NCI-H1417 treated with DMSO at 0.1 percent for 48 hours (cell line): ENCODE measurements around the gene FGFBP3.
"Not testable (repeated sequence)": the region's sequence is repeated elsewhere in the genome, so short reads cannot be mapped to it uniquely, and the experiment has no call there.

ENCODE experiments used
- DNase-seq: peaks from one replicate; lab custom pipeline; 2025; lab: John Stamatoyannopoulos, UW

FGFBP3 gene

DNA sequence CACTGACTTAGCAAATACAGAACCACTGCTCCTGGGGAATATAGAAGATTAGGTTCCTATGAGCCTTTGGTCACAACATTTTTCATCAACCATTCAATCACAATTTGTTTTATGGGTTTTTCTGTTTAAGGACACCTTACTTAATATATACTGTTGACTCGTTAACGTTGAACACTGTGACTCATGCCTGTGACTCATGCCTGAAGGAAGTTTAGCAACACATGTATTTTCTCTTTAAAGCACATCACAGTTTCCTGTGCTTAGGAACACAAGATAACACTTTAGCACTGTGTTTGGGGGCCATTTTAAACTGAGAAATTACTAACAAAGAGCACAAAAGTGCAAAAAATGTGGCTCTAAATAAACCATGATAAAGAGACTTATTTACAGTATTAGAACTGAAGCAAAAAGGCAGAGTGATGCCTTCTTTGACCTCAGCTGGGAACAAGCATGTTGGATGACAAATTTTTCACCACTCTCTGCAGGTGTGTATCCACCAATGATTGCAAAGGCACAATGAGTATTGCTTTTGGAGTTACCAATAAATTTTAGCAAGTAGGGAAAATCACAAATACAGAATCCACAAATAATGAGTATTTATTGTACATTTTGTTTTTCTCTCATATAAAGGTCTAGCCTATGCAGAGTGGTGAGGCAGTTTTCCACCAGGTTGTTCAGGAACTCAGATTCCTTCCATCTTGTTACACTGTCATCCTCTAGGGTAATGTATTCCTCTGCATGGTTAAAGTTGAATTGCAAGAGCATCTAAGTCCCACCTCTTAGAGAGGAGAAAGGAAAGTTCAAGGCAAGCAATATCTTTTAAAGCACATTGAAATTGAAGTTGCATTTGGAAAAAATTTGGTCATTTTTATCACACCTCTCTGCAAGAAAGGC is 7.3 kb downstream of the FGFBP3 start:
- DNase-seq, result no peak

DNA sequence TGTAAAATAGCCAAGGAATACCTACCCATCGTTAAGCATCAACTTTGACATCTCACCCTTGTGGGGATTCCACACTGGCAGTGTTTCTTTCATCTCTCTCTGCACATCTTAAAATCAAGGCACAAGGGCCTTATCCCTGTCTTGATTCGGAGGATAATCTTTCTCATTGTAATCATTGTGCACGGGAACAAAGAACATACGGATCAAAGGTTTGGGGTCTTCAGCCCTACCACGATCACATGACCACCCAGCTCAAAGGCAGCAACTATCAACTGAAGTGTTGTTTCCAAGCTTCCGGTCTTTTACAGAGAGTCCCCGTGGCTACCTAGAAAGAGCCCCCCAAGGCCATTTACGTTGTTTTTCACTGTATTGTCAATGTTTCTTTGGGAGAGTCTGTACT is 11.9 kb downstream of the FGFBP3 start:
- no peak for DNase-seq

DNA sequence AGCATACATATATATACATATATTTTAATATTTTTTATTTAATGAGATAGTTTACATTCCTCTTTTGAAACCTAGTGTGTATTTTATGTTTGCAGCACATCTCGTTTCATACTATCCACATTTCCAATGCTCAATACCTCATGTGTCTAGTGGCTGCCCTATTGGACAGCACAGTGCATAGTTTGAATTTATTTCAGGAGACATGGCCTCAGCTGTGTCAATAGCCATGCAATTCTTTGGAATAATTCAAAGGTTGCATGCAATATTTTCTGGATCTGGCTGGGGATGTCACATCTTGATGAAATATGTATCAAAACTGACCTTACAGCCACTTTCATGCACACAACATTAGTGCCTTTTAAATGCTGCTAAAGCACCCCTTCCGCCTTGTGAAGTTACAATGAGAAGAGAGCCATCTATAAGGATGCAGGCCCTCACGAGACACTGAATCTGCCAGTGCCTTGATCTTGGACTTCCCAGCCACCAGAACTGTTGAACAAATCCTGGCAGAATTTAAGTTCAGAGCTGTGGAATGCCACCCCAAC is 13.0 kb downstream of the FGFBP3 start:
- DNase-seq, result no peak

DNA sequence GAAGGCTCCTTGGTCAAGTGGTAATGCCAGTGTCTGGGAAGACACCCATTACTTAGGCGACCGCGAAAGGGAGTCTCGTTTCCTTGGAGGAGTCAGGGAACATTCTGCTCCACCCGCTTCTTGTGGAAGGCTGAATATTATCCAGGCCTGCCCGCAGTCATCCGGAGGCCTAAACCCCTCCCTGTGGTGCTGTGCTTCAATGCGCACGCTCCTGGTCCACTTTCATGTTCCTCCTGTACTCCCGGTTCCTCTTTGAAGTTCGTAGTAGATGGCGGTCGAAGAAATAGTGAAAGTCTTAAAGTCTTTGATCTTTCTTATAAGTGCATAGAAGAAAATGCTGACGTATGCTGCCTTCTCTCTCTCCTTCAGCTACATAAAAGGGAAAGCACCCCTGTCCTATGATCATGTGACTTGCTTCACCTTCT is 15.0 kb downstream of the FGFBP3 start:
- DNase-seq, result not testable (repeated sequence)

DNA sequence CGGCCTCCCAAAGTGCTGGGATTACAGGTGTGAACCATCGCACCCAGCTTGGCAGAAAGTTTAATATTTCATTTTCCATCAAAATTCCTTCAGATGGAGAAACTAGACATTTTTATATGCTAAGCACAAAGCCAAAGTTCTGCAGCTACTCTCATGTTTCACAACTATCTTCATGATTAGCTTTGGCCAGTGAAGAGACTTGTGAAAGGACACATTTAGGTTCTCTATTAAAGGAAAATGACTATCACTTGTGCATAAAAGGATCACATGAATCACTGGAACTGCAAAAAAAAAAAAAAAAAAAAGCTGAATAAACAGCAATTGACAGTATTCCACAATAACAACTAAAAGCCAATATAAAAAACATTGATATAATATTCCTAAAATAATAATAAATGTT is 16.2 kb downstream of the FGFBP3 start:
- no peak for DNase-seq

DNA sequence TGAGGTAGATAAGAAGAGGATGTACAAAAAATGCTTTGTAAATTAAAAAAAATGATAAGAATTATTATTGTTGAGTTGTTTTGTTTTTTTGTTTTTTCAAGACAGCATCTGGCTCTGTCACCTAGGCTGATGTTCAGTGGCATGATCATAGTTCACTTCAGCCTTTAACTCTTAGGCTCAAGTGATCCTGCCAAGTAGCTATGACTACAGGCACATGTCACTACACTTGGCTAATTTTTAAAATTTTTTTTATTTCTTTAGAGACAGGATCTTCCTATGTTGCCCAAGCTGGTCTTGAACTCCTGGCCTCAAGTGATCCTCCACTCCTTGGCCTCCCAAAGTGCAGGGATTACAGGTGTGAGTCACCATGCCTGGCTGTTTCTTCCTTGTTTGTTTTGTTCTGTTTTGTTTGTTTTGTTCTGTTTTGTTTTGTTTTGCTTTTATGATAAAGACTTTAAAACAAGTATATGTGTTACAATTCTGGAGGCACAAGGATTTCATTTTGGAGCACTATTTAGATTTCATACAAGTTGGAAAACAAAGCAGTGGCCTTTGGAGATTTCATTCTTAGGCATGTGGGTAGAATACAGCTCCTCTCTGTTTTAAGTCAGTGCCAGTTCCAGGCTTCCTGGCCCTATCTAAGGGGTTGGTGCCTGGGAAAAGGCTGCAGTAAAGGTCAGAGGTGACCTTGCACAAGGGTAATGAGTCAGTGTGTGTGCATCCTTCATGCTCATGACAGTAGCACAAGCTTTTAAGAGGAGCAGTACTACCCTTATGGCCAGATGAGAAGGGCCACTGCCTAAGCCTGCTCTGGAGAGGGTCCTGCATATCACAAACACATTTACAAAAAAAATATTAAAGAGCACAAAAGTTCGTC is 17.9 kb downstream of the FGFBP3 start:
- DNase-seq, result no peak

DNA sequence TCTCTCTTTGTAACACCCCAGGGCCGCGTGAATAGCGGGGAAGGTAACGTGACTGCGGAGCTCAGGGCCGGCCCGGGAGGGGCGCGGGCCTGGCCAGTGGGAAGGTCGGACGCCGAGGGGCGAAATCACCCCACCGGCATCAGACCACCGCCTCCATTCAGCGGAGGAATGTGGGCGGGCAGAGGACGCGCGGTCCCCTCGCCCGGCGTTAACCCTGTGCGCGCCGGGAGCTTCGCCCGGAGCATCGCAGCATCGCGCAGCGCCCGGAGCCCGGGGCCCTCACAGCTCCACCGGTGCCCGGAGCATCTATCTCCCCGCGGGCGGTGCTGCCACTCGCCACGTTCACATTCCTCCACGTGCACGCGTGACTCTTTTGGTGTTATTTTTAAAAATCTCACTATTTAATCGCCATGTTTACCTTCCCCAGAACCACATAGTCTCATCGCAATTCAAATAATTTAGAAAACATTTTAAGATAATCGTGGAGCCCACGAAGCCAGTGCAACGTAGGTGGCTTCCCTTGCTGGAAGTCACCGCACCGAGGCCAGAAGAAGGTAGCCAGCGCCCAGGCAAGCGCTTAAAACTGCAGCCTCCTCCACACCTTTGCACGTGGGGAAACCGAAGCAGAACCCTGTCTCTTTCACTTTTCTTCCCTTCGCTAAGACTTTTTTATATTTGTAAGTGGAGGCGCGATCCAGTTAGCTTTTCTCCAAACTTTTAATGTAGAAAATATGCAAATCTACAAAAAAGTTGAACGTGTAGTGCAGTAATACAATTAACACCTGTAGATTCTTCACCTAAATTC is 21.8 kb downstream of the FGFBP3 start:
- DNase-seq, result no peak

DNA sequence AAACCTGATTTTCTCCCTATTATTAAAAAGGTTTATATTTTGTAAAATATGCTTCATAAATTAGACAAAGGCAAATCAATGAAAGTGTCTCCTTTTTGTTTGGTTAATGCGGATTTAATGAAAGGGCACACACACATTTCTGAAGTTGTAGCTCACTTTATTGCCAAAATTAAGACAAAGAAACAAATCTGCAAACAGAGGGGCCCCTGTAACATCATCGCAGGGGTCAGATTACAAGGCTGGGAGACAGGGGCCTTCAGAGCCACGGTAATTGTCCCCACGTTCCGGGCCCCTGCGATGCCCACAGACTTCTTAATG is 22.4 kb downstream of the FGFBP3 start:
- DNase-seq, result no peak

DNA sequence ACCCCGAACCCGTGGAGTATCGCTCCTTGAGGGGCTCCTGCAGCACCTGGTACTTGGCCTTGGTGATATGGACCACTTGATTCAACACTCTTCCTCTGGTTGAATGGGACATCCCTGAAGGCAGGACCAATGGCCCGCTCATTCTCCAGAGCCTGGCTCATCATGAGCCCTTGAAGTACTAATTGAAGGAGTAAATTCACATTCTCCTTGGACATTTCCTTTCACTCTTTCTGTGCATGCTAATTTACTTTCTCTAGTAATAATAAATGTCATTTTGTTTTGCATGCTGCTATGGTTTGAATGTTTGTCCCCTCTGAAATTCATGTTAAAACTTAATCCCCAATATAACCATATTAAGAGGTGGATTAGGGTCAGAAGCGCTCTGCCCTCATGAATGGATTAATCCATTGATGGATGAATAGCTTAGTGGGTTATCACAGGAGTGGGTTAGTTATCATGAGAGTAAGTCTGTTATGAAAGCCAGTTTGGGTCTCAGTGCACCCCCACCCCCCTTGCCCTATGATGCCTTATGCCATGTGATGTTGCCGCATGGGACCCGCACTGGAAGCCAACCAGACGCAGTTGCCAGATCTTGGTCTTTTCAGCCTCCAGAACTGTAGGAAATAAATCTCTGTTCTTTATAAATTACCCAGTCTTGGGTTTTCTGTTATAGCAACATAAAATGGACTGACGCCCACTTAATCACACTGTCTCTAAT is 23.8 kb downstream of the FGFBP3 start:
- no peak for DNase-seq

DNA sequence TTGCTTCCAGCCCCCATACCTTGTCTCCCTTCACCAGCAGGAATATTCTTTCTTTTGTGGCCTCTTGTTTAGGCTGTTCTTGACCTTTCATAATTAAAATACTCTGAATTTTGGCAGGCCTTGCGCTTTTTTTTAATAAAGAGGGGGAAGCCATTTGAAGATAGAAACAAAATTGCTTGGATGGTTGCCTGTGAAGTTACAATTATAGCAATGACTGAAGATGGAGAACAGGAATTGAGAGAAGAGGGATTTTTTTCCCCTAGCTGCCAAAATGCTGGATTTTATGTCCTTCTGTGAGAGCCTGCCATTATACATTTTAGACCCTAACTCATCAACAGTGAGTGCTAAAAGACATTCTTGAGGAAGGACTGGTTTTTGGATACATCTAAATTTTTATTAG is 24.8 kb downstream of the FGFBP3 start:
- no peak for DNase-seq

DNA sequence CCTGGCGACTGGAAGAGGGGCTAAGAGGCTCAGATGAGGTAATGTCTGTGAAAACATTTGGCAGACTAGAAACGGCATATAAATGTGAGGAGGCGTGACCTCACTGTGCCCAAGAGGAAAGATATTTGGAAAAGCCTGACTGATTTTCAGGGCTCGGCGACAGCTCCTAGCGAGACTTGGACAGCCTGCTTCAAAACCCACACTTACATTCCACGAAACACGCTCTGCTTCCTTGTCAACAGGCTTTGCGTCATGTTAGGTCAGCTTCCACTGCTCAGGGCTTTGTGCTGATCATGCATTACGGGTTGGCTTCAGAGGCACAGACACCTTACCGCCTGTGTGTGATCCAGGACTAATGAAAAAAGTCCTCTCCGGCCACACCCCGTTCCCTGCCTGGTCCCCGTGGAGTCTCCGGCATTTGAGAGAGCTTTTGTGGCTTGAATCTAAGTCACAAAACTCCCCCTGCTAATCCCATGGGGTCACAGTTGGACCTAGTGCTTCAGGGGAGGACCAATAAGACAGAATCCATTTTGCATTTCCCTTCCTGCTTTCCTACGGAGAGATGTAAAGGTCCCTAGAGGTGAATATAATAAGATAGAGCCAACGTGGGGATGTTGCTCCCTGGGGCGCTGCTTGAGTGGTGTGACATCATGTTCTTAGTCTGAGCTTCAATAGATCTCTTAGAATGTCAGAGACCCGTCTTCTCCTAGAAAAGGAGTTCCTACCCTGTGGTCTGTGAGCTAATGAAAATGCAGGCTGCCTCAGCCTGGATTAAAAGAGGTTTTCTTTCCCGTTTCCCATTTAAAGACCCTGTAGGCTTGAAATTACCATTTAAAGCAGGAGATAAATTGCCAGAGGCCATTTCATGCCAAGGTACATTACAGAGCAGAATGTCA is 25.5 kb downstream of the FGFBP3 start:
- DNase-seq, result no peak

DNA sequence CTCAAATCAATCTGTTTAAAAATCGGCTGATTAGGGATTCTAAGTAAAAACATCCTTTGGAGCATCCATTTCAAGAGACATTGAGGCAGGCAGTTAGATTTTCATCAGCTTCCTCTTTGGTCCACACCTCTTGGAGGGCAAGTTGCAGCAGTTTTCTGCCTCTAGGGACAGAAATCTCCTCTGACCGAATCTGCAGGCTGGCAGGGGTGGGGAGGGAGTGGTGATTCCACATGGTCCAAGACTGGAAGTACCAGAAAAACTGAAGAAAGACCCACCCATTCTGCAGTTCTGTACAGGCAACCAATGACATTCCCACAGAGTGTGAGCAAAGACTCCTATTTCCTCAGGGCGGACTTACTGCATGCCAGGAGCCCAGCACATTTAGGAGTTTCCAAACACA is 29.0 kb downstream of the FGFBP3 start:
- no peak for DNase-seq

DNA sequence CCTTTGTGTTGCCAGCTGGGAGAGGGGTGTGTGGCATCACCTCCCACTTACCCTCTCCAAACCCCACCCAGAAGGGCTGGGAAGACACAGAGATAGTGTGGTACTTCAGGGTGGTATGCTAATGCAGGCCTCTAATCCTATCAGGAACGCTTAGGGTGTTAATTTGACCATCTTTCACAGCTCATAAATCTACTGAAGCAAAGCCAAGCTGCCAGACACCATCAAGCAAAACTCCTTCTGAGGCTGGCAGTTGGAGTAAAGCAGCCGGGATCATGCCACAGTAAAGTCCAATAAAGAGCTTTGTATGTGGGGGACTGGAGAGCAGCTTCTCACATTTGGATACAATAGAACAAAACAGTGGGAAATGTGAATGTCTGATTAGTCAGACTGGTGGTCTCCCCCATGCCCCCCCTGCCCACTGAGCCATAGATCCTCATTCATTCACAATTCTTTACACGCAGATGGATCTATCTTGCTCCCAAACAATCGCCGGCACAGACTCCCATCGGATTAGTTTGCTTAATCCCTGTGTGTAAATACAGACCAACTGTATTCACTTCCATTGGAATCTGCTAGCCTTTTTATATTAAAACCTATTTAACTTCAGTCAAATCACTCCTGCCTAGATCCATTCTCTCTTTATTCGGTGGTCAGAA is 29.6 kb downstream of the FGFBP3 start:
- no peak for DNase-seq

DNA sequence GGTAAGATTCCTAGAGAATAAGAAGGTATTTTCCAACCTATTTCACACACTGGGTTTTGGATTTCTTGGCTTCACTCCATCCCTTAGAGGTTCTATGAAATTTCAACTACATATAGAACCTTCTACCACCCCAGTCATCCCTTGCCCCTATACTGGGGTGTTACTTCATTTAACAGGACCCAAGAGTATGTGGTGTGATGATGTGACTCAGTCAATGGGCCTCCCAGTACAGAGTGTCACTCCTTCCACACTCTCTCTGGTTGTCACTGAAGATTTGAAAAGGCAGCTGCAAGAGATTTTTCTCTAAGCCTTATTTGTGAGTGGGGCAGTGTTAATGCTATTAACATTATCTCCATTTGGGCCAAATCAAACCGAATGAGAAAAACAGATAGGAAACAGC is 33.5 kb downstream of the FGFBP3 start:
- DNase-seq, result no peak

DNA sequence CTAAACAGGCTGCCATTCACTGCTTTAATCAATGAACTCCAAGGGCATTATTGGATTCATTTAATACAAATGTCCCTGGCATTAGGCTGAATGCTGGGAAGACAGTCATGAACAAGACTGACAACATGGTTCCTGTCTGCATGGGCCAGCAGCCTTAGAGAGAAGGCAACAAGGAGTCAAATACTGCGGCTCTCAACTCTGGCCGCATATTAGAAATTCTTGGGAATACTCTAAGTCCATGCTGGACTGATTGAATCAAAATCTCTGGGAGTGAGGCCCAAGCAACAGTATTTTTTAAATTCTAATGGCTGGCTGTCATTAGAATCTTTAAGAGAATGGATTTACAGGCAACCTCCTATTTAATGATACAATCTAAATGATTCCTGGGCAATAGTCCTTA is 34.1 kb downstream of the FGFBP3 start:
- DNase-seq, result no peak

DNA sequence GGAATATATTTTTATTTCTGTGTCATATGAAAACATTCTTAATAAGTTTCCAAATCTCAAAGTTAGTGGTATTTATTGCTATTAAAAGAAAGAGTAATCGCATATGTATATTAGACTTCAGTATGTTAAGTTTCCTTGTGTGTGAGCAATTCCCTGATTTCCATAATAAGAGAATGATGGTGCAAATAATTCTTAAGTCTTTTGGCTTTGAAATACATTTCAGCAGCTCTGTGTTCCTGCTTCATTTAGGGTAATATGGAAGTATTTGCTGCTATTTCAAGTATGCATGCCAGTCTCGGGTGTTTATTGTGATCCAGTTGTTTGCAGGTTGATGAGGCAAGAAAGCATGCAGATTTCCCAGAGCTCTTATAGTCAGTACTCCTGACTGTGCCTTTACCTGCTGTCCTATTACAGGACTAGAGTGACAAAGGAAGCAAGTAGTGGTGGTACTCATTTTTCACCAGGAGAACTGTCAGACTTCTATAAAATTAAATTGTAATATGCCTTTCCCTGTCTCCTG is 43.7 kb downstream of the FGFBP3 start:
- no peak for DNase-seq

DNA sequence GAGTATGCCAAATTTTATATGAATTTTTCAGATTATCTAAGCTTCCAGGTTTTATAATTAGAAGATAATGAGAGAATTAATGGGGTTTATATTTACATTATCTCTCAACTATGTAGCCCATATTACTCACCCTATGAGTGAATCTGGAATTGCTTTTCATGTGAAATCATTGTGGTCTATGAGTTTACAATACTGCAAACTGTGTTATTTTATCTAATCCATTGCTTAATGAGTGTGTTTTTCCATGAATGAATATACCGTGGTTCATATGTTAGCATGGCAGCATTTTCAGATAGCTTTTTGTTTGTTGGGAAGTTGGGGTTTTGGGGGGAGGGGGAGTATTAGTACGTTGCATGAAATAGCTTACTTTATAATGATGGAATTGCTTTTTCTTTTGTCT is 44.5 kb downstream of the FGFBP3 start:
- DNase-seq, result no peak

DNA sequence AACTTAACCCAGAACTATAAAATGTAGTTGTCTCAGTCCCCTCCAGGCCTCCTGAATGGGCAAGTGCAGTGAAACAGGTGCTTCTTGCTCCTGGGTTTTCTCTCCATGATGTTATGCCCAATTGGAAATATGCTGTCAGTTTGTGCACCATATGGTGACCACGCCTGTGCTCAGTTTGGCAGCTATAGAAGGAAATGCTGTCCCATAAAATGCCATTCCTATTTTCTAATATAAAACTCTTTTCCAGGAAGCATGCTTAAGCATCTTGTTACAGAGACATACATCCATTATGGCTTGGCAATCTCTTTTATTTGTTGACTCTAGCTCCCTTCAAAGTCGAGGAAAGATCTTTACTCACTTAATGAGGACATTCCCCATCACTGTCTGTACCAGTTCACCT is 45.2 kb downstream of the FGFBP3 start:
- no peak for DNase-seq

DNA sequence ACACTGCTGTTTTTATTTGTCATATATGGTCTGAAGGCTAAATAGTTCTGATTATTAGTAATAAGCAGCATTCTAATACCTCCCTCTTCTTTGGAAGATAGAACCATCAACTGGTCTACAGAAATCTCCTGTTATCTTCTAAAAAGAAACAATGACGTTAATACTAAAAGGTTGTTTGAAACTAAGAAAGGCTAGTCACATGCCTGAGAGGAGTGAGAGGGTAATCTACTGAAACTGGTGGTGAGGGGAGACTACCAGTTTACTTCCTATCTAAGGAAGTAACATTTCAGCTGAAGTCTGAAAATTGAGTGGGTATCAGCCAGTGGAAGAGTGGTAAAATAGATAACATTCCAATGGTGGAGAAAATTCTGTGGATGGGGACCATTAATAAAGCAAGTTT is 48.4 kb downstream of the FGFBP3 start:
- no peak for DNase-seq

DNA sequence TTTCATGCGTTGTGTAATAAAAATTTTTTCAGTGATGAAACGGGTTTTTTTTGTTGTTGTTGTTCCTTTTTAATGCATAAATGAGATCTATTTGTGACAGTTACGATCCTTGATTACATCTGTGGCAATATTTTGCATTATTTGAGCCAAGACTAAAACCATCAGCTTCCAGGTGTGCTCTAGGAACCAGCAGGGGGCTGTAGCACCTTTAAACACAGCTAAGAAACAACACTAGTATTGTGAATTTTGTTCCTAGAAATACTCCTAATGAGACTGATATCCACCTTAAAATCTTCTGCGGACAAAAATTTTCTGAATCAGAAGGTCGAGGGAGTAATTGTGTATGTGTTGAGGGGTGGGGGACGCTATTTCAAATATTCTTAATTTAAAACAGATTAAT is 52.6 kb downstream of the FGFBP3 start:
- no peak for DNase-seq
